SK-N-MC (cell line): ENCODE measurements around the gene LAMB3.

Experiments
- EZH2 ChIP-seq: fragments of 200-600 bp; sonication (generic); IDR thresholded peaks from one replicate; pipeline ENCODE4 v1.6.1; 2017; ENCODE audit warnings: antibody characterized with exemption
- POLR2AphosphoS5 ChIP-seq: IDR thresholded peaks from 2 replicates; pipeline ENCODE4 v1.6.1; 2012; ENCODE audit warnings: mild to moderate bottlenecking, low read depth, low read length, borderline replicate concordance

DNA sequence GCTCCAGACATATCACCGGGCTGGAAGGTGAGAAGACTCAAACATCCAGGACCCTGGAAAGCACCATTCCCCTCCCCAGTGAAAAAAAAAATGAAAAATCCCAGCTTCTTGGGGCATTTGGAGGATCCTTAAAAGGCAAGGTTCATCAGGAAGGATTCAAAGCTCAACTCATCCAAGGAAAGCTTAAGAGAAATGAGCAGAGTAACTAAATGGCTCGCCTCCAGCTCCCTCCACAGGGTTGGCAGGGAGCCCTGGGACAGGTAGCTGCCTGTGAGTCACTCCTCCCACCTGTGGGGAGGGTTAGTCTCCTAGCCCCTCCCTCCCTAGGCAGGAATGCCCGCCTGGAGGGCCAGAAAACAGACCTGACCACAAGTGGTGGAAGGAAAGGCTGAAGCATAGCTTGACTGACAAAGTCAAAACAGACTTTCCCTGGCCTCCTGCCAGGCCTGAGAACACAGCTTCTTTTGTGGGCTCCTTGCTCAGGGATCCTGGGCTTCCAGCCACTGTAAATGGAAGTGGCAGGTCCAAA is 712 bp upstream of the LAMB3 start:
- no peak for TF ChIP-seq EZH2
- no peak for TF ChIP-seq POLR2AphosphoS5
